Activated T-helper 1 cell treated with anti-CD3 and anti-CD28 coated beads, Interleukin-2, amount 50 U/mL, for 16 hours (primary cell): ENCODE data around the gene CHFR.
"Not testable (repeated sequence)": the region's sequence is repeated elsewhere in the genome, so short reads cannot be mapped to it uniquely, and the experiment has no call there.

Source experiments
- DNase-seq, 2 donors: peaks; one replicate each; pipeline ENCODE4 v3.0.0-alpha.2; 2020; ENCODE audit warnings: low read depth in 1 of 2, low spot score in 1 of 2

Gene CHFR

DNA sequence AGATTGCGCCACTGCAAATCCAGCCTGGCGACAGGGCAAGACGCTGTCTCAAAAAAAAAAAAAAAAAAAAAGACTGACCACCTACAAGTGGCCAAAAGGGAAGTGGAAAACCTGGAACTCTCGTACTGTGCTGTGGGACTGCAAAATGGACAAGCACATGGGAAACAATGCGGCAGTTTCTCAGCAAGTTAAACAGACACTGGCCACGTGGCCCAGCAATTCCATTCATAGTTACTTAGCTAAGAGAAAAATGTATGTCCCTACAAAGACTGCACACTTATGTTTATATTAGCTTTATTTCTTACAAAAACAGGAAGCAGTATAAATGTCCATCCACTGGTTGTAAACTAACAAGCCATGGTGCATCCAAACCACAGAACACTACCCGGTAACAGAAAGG, 5.6 kb downstream of the CHFR start:
- no peak for DNase-seq

DNA sequence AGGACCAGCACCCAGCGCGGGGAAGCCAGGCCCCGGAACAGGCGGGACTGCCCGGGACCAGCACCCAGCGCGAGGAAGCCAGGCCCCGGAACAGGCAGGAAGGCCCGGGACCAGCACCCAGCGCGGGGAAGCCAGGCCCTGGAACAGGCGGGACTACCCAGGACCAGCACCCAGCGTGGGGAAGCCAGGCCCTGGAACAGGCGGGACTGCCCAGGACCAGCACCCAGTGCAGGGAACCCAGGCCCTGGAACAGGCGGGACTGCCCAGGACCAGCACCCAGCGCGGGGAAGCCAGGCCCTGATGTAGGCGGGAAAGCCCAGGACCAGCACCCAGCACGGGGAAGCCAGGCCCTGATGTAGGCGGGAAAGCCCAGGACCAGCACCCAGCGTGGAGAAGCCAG, 12.8 kb downstream of the CHFR start:
- DNase-seq, result not testable (repeated sequence)

DNA sequence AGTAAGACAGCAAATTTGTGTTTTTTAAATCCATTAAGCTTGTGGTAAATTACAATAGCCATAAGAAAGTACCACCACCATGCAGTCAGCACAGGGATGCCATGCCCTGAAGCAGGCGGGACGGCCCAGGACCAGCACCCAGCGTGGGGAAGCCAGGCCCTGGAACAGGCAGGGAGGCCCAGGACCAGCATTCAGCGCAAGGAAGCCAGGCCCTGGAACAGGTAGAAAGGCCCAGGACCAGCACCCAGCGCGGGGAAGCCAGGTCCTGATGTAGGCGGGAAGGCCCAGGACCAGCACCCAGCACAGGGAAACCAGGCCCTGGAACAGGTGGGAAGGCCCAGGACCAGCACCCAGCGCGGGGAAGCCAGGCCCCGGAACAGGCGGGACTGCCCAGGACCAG, 13.2 kb downstream of the CHFR start:
- DNase-seq, result no peak

DNA sequence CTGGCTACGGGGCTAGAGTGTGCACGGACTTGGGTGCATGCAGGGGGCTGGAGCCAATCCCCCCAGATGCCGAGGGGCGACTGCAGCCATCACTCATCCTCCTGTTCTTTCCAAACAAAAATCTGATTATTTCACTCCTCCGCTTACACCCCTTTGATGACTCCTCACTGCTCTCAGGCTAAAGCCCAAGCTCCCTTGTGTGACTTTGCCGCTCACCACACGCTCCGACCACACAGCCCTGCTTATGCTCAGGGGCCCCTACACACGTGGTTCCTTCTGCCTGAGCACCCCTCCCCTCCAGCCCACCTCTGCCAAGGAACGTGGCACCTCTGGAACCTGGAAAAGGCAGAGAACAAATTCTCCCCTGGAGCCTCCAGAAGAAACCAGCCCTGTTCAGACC, 13.7 kb downstream of the CHFR start:
- DNase-seq, result no peak

DNA sequence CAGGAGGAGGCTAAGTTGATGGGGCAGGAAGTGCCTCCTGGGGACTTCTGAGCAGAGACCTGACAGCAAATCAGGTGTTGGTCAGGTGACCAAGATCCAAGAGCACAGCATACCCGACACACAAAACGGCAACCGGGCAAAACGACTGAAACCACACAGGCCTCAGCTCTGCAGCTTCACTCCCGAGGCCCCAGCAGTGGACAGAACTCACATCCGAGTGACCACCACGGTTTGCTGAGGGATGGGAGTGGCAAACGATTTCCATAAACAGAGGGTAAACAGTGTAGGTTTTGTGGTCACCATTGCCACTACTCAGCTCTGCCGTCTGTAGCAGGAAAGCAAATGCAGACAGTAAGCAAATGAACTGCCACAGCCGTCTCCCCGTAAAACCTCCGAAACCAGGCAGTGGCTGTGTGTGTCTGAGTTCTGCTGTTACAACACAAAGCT, 14.4 kb downstream of the CHFR start:
- DNase-seq, result no peak

DNA sequence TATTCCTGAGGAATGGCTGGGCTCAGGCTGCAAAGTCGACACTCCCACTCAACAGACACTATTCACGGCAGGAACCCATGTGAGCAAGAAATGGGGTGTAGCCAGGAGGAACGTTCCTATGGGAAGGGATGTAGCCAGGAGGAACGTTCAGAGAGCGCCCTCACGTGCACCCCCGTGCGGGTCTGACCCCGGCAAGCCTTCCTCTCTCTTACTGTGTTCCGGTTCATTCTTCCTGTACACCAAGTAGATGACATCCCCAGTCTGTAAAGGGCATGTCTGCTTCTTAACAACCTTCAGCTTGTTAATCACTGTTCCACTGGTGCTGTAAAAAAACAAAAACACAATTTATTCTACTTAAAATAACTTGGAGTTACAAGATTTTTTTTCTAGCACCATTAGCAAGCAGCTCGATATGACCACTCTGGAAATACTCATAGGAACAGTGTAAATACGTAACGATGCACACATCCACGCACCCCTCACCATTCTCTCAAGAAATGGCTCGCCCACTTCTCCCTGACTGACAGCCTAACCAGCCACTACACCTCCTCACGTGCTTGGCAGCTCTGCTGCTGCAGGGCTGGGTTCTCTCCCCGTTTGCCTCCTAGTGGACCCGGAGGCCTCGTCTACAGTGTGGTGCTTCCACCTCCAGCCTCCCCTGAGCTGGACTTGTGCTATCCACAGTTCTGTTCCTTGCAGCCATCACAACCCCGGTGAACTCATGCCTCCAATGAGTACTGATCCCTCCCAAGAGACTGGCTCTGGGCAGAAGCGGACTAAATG, 15.1 kb downstream of the CHFR start:
- no peak for DNase-seq

DNA sequence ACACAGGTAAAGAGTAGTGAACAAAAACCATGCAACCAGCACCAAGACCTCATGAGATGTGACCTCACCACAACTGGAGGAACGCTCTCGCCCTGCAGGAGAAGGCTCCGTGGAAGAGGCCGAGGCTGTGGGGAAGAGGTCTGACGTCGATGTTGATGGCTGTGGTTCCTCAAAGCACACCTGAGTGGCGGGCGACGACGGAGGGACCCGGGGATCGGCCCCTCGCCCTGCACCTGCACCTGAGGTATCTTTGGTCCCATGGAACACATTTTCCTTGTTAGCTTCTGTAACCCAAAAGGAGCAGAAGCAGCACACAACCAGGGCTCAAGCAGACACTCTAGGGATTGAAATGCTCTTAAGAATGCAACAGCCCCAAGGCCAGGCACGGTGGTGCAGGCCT, 17.9 kb downstream of the CHFR start:
- no peak for DNase-seq

DNA sequence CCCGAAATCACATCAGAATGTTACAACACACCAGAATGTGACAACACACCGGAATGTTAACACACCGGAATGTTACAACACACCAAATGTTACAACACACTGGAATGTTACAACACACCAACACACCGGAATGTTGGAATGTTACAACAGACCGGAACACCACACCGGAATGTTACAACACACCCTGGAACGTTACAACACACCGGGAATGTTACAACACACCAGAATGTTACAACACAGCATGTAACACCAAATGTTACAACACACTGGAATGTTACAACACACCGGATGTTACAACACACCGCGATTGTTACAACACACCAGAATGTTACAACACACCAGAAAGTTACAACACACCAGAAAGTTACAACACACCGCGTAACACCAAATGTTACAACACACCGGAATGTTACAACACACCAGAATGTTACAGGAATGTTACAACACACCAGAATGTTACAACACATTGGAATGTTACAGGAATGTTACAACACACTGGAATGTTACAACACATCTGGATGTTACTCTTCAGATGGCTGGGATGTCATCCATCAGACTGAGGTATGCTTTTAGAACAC, 21.1 kb downstream of the CHFR start:
- DNase-seq, result no peak

DNA sequence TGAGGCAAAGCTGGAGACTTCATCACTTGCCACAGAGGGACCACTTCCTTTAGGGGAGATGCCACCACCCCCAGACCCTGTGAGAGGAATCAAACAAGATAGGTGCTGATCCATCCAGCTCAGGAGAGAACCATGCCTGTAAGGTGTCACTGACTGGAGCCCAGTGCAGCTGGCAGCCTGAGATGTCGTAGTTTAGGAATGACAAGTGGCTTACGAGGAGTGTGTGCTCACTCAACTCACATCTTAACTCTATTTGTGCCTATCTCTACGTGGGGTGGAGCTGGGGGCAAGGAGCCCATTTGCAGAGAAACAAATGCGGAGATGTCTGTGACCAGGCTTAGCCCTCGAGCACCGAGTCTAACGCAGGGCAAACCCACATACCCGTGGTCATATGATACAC, 25.8 kb downstream of the CHFR start:
- no peak for DNase-seq

DNA sequence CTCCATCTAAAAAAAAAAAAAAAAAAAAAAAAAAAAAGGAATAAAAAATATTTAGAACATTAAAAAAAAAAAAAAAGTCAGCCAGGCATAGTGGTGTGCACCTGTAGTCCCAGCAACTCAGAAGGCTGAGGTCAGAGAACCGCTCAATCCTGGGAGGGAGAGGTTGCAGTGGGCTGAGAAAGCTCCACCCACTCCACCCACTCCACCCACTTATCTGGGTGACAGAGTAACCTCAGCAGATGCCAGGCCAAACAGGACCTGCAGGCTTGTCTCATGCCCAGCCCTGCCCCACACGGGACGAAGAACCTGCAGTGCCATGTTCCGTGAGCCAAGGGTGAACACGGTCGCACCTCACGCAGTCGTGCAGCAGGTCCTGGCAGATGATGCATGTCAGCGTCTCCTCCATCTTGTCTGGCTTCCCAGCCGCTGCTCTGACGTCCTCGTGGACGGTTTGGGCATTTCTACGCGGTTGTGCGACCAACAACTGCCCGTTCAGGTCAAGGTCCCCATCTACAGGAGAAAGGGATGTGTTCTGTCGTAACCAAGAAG, 28.6 kb downstream of the CHFR start:
- no peak for DNase-seq

DNA sequence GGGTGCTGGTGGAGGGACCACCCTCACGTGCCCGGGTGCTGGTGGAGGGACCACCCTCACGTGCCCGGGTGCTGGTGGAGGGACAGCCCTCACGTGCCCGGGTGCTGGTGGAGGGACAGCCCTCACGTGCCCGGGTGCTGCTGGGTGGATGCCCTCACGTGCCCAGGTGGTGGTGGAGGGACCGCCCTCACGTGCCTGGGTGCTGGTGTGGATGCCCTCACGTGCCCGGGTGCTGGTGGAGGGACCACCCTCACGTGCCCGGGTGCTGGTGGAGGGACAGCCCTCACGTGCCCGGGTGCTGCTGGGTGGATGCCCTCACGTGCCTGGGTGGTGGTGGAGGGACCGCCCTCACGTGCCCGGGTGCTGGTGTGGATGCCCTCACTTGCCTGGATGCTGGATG, 30.4 kb downstream of the CHFR start:
- DNase-seq, result not testable (repeated sequence)

DNA sequence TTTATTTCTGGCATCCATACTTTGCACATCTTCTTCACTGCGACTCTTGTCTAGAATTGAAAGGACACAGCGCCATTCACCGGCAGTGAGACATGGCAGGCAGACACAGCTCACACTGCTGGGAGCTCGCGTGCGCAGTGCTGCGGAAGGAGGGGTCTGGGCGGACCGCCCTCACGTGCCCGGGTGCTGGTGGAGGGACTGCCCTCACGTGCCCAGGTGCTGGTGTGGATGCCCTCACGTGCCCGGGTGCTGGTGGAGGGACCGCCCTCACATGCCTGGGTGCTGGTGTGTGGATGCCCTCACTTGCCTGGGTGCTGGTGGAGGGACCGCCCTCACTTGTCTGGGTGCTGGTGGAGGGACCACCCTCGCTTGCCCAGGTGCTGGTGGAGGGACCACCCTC, 30.8 kb downstream of the CHFR start:
- DNase-seq, result no peak

DNA sequence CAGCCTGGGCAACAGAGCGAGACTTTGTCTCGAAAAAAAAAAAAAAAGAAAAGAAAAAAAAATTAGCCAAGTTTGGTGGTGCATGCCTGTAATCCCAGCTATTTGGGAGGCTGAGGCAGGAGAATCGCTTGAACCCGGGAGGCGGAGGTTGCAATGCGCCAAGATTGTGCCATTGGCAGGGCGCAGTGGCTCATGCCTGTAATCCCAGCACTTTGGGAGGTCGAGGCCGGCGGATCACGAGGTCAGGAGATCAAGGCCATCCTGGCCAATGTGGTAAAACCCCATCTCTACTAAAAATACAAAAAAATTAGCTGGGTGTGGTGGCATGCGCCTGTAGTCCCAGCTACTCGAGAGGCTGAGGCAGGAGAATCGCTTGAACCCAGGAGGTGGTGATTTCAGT, 32.2 kb downstream of the CHFR start:
- DNase-seq, result not testable (repeated sequence)

DNA sequence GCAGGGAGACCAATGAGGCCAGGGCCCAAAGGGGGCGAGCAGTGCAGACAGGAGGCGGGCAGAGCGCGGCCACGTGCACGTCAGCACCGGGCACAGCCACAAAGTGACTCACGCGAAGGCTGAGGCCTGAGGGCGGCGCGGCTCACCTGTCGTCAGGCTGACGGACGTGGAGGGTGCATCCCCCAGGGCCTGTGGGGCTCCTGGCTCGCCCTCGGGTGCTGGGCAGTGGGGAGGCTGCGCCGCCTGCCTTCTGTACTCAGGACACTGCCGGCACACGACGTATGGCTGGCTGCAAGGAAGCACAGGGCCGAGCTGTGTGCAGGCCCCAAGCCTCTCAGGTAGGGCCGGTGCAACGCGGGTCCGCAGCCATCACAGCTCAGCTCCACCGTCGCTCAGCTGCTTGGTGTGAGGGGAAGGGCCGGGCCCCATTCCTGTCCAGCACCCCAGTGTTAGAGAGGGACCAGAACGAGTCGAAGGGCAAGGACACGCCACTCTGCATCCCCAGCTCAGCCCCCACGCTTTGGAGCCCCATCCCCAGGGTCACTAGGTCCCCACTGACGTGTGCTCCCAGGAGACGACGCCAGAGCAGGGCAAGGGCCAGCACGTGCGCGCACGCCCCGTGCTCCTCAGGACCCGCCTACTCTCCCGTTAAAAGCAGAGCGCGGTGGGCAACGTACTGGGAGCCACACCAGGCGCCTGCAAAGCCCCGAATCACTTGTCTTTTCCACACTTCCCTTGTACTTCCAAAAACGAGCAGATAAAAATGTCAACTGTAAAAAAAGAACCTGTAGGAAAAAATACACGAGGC, 33.9 kb downstream of the CHFR start:
- no peak for DNase-seq

DNA sequence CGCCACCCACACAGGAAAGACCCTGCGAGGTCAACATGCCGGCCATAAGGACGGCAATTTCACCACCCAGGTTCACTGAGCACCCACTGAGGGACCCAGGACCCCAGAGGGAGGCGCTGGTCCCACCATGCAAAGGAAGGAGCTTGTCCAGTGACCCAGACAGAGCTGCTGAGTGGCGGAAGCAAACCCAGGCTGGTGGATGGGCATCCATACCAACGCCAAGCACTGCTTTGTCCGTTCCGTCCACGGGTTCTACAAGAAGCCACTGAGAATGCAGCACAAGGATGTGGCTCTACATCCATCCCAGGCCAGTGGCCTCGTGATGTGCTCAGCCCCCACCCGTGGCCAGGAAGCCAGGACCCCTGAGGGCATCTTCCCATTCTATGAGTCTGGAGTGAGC, 34.9 kb downstream of the CHFR start:
- no peak for DNase-seq

DNA sequence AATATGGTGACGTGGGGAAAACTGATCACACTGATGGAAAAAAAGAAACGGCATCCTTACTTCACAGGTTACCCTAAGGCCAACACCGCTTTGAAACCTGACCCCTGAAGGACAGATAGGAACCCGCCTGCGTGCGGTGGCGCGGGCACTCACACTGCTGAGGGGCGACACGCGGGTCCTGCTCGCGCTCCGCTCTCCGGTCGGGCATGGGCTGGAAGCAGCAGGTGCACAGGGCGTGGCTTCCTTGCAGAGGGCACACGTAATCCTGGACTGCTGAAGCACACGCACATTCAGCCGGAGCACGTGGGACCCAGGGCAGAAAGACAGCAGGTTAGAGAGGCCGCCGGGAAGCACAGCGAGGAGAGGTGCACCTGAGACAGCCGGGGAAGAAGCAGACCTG, 35.9 kb downstream of the CHFR start:
- no peak for DNase-seq

DNA sequence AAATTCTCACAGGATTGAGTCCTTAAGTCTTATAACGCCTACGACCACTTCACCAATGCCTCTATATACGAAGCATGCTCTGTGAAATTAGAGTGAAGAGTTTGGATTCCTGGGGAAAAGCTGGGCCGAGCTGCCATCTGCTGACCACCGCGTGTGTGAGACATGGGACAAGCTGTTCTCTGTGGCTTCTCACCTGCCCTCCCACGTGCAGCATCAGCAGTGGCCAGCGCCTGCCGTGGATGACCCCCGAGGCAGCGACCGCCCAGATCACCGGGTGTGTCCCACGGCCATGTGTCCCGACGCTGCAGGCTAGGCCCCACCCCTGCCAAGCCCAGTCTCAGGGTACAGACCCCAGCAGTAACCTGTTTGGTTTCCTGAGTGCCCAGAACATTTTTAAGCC, 37.1 kb downstream of the CHFR start:
- no peak for DNase-seq

DNA sequence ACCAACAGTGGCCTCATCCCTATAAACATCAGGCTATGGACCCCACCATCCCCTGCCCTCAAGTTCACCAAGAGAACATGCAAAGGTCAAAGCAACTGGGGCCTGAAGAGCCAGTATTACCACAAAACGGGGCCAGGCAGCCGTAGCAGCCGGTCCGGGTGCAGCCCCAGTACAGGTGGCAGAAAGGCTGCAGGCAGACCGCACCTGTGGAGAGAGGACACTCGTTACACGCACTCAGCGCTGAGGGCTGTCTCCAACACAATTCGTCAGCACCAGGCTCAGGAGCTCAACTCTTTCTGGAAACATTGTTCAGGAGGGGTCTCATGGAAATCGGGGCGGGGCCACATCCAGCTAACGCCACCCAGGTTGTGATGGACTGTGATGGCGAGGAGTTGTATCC, 38.9 kb downstream of the CHFR start:
- no peak for DNase-seq

DNA sequence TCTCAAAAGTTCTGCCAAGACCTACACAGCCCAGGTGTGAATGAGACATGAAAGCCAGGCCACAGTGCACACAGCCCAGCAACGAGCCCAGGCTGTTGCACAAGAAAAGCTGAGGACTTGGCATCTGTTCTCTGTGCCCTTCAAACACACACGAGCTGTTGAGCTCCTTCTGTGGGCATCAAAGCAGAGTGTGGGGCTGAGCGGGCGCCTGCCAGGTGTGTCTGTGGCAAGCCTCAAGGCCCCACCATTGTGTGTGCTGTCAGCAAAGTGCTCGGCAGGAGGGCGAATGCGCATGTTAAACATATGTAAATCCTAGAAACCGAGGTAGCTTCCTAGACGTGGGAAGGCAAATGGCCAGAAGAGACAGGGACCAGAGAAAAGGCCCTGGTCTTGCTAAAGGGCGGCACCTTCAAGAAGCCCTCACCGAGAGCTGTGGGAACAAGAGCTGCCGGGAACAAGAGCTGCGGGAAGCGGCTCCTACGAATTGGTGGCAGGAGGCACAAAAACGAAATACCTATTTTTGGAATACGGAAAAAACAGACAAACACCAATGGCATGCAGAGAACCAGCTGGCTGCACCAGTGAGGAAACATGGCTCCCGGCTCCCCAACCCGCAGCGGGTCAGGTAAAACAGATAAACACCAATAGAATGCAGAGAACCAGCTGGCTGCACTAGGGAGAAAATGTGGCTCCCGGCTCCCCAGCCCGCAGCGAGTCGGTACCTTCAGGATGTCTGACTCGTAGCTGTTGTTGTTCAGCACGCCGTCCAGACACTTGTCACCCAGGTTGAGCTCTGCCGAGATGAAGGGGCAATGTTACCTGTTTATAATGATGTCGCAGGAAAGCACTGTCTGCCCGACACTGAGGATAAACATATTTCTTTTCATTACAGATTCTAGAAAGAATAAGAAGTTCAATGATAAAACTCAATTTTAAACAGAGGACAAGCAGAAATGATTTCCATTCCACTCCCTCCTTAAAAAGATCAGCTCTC, 39.7 kb downstream of the CHFR start:
- DNase-seq, result no peak

DNA sequence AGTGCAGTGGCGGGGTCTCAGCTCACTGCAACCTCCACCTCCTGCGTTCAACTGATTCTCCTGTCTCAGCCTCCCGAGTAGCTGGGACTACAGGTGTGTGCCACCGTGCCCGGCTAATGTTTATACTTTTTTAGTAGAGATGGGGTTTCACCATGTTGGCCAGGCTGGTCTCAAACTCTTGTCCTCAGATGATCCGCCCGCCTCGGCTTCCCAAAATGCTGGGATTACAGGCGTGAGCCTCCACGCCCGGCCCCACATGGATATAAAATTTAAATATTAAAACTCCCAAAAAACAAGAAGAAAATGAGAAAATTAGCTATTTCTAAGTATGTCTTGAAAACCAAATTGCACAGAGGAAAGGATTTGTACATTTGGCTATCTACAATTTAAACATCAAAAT, 42.7 kb downstream of the CHFR start:
- DNase-seq, result not testable (repeated sequence)
